GM18873 (cell line): ENCODE data around the gene NAT9.
A peak's percentile ranks its signal among the peaks of the same experiment; 100 is the strongest.

Source experiments
- ATAC-seq: cut with Tn5 transposase; IDR thresholded peaks from one replicate; pipeline ENCODE4 v1.9.1; 2021; ENCODE audit warnings: mild to moderate bottlenecking, moderate library complexity, moderate number of reproducible peaks; ENCODE audit not compliant: unreplicated experiment, low FRiP score

The NAT9 gene

GRCh38 chr17:74776044-74776962, at the start of gene NAT9:
TSS of gene NAT9 (minus strand) at chr17:74776345. CDS start at chr17:74775698, 647 bp downstream.
- peak; percentile 47 for ATAC-seq

GRCh38 chr17:74824961-74825627, 48.9 kb upstream of the NAT9 start:
- ATAC-seq = no peak

- no peak for ATAC-seq
Observed at GRCh38 chr17:74822939-74823367, 46.8 kb upstream of the NAT9 start.

DNA sequence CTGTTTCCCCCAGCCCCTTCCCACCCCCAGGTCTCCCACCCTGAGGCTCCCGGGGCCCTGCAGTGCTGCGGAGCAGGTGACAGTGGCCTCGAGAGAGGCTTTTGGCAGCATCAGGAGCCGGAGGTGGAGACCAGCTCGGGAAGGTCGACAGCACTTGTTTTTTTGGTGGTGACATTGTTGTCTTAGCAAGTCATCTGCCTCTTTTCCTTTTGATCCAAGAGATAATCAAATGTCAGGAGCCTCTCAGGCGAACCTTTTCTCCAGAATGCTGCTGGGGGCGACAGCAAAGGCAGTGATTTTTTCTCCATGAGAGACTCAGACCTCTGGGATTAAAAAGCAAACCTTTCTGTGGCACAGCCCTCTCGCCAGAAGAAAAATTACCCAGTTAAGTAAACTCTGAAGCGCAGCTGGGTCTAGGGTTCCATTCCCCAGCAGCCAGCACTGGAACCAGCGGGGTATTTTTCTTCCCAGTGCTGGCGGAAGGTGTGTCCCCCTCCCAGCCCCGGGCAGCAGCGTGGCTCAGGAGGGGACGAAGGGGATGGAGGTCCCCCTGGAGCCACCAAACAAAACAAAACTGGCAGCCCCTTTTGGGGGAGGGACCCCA, 46.3 kb upstream of the NAT9 start:
- no peak for ATAC-seq

- ATAC-seq = no peak
Observed at GRCh38 chr17:74821655-74822334, 45.6 kb upstream of the NAT9 start.

GRCh38 chr17:74819801-74820436, 43.8 kb upstream of the NAT9 start:
- no peak for ATAC-seq

- no peak for ATAC-seq
Observed at GRCh38 chr17:74818291-74818938, 42.3 kb upstream of the NAT9 start.

DNA sequence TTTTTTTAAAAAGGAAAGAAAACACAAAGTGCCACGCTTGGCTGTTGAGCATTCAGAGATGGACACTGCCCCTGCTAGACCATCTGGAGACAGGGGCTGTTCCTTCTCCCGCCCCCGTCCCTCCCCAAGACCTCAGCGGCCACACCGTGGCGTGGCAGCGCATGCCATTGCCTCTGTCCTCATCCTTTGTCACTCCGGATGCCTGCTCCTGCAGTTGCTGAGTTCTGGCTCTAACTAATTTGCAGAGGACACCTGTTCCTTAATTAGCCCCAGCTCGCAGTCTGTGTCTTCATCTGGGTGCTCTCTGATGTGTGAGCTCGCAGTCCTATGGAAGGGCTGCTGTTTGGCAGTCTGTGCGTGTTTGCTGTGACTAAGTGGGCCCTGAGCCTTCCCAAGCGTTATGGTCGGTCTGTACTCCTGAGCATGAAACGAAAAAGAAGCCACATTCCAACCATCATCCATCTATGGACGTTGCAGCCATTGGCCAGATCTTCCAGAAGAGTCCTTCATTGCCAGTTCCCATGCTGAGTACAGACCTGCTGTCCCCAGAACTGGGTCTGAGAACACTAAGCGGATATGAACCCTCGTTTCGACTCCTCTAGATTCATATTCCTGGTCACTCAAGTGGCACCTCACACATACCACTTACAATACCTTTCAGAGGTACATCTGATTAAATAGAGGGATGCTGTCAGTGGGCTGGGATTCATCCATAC, 40.9 kb upstream of the NAT9 start:
- no peak for ATAC-seq

GRCh38 chr17:74815550-74816370, 39.6 kb upstream of the NAT9 start:
- ATAC-seq = no peak

GRCh38 chr17:74815067-74815466, 38.9 kb upstream of the NAT9 start:
- ATAC-seq = no peak

GRCh38 chr17:74814453-74814852, 38.3 kb upstream of the NAT9 start:
- no peak for ATAC-seq

GRCh38 chr17:74812109-74813009, 36.2 kb upstream of the NAT9 start:
- ATAC-seq = no peak

GRCh38 chr17:74810699-74811485, 34.7 kb upstream of the NAT9 start:
- ATAC-seq = no peak

DNA sequence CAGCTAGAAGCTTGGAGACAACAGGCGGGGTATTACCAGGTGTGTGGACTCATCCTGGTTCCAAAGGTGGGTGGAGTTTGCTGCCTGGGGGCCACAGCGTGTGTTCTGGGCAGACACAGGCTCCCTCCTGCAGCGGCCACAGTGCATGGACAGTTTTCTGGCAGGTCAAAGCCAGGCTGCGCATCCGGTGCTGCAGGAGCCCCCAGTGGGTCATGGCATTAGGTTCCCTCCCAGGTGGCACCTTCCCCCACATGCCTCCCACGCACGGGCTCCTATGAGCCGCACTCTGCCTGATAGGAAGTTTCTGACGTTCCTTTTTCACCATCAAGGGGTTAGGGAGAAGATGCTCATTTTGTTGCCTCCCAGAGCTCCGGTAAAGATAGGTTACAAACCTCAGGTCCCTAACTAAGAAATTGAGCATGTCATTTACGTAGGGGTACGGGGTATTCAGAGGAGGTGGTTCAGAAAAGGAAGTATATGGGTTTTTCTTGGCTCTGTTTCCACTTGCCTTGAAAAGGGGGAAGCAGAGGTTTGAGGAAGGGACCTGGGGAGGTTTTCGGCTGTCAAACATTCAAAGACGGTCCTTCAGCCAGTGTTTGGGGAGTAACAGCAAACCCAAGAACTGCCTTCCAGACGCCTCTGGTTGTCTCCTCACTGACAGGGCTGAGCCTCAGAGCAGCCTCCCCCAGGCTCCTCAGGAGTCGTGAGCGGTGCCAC, 32.7 kb upstream of the NAT9 start:
- no peak for ATAC-seq

GRCh38 chr17:74807925-74808324, 31.8 kb upstream of the NAT9 start:
- no peak for ATAC-seq

- ATAC-seq = no peak
Observed at GRCh38 chr17:74807441-74807840, 31.3 kb upstream of the NAT9 start.
